HG03060 (cell line): ENCODE measurements around the gene SAMD10.
A peak's percentile ranks its signal among the peaks of the same experiment; 100 is the strongest.
"Not testable (repeated sequence)": the region's sequence is repeated elsewhere in the genome, so short reads cannot be mapped to it uniquely, and the experiment has no call there.

ENCODE experiments used
- ATAC-seq: cut with Tn5 transposase; IDR thresholded peaks from one replicate; pipeline ENCODE4 v1.9.1; 2021; ENCODE audit warnings: low read depth, moderate number of reproducible peaks; ENCODE audit not compliant: unreplicated experiment

Gene SAMD10

GRCh38 chr20:64003960-64004725 lies 24.7 kb upstream of the SAMD10 start:
- no peak for ATAC-seq

GRCh38 chr20:64001607-64002011 lies 22.2 kb upstream of the SAMD10 start:
- ATAC-seq, result no peak

GRCh38 chr20:64000906-64001305 lies 21.5 kb upstream of the SAMD10 start:
- no peak for ATAC-seq

GRCh38 chr20:63982937-63983336 lies 3.5 kb upstream of the SAMD10 start:
- no peak for ATAC-seq

- peak; percentile 38 for ATAC-seq
Observed at GRCh38 chr20:63980806-63981728, 1.6 kb upstream of the SAMD10 start, which contains the start of gene PRPF6. Gene PRPF6, plus strand, starts transcription at chr20:63981132. Its CDS starts 114 bp downstream, at chr20:63981246.

- ATAC-seq, result no peak
Observed at GRCh38 chr20:63980317-63980805, 919 bp upstream of the SAMD10 start.

GRCh38 chr20:63979229-63979556 lies 249 bp downstream of the SAMD10 start:
- ATAC-seq, result no peak

- no peak for ATAC-seq
Observed at GRCh38 chr20:63978319-63979228, 868 bp downstream of the SAMD10 start.

- no peak for ATAC-seq
Observed at GRCh38 chr20:63977739-63978276, 1.6 kb downstream of the SAMD10 start.

GRCh38 chr20:63976980-63977738 lies 2.3 kb downstream of the SAMD10 start:
- no peak for ATAC-seq

- ATAC-seq, result not testable (repeated sequence)
Observed at GRCh38 chr20:63976511-63976910, 2.9 kb downstream of the SAMD10 start.

GRCh38 chr20:63974402-63975200 lies 4.8 kb downstream of the SAMD10 start:
- ATAC-seq, result no peak

GRCh38 chr20:63973636-63974401 lies 5.6 kb downstream of the SAMD10 start:
- ATAC-seq, result no peak

- ATAC-seq, result no peak
Observed at GRCh38 chr20:63973160-63973479, 6.3 kb downstream of the SAMD10 start.

- ATAC-seq, result no peak
Observed at GRCh38 chr20:63972312-63973159, 6.9 kb downstream of the SAMD10 start.

GRCh38 chr20:63971960-63972311 lies 7.5 kb downstream of the SAMD10 start:
- ATAC-seq, result not testable (repeated sequence)
